22Rv1 (cell line): ENCODE measurements around the gene ECM2.
"Not testable (repeated sequence)": the region's sequence is repeated elsewhere in the genome, so short reads cannot be mapped to it uniquely, and the experiment has no call there.

ENCODE experiments used
- H3K27ac ChIP-seq: fragments of 450-650 bp; 2 replicates; pipeline ENCODE4 v1.5.1; 2017
- CTCF ChIP-seq: fragments of 450-650 bp; IDR thresholded peaks from 2 replicates; pipeline ENCODE4 v1.5.1; 2017; ENCODE audit warnings: mild to moderate bottlenecking
- ZFX ChIP-seq: fragments of 450-650 bp; IDR thresholded peaks from 2 replicates; pipeline ENCODE4 v1.6.1; 2017; ENCODE audit warnings: antibody characterized with exemption, borderline replicate concordance

ECM2 gene

GRCh38 chr9:92535940-92536850 is at the start of gene ECM2:
Gene ECM2 (minus strand): TSS chr9:92535990. CDS start chr9:92522866, 13,124 bp downstream.
- TF ChIP-seq ZFX: no peak
- TF ChIP-seq CTCF: no peak
- H3K27ac ChIP-seq: no peak within 1 kb of the TSS

GRCh38 chr9:92576175-92576574 is 40.4 kb upstream of the ECM2 start:
- TF ChIP-seq ZFX (no peak), CTCF (no peak)
- no peak overlapping the region for H3K27ac ChIP-seq

- H3K27ac ChIP-seq: not testable (repeated sequence)
Measured at GRCh38 chr9:92573612-92574011, 37.8 kb upstream of the ECM2 start.

GRCh38 chr9:92571871-92572270 is 36.1 kb upstream of the ECM2 start:
- H3K27ac ChIP-seq: not testable (repeated sequence)

GRCh38 chr9:92564982-92565381 is 29.2 kb upstream of the ECM2 start:
- TF ChIP-seq ZFX: no peak
- TF ChIP-seq CTCF: no peak
- no peak overlapping the region for H3K27ac ChIP-seq

GRCh38 chr9:92564504-92564903 is 28.7 kb upstream of the ECM2 start:
- H3K27ac ChIP-seq: no peak overlapping the region
- TF ChIP-seq CTCF (no peak), ZFX (no peak)

GRCh38 chr9:92563116-92564100 is 27.6 kb upstream of the ECM2 start:
- TF ChIP-seq ZFX (no peak), CTCF (no peak)
- H3K27ac ChIP-seq: no peak overlapping the region

- H3K27ac ChIP-seq: no peak overlapping the region
- TF ChIP-seq ZFX (no peak), CTCF (no peak)
Measured at GRCh38 chr9:92562461-92562967, 26.7 kb upstream of the ECM2 start.
